ENCODE data around the gene MANEAL.
A peak's percentile ranks its signal among the peaks of the same experiment; 100 is the strongest.

The MANEAL gene

DNA sequence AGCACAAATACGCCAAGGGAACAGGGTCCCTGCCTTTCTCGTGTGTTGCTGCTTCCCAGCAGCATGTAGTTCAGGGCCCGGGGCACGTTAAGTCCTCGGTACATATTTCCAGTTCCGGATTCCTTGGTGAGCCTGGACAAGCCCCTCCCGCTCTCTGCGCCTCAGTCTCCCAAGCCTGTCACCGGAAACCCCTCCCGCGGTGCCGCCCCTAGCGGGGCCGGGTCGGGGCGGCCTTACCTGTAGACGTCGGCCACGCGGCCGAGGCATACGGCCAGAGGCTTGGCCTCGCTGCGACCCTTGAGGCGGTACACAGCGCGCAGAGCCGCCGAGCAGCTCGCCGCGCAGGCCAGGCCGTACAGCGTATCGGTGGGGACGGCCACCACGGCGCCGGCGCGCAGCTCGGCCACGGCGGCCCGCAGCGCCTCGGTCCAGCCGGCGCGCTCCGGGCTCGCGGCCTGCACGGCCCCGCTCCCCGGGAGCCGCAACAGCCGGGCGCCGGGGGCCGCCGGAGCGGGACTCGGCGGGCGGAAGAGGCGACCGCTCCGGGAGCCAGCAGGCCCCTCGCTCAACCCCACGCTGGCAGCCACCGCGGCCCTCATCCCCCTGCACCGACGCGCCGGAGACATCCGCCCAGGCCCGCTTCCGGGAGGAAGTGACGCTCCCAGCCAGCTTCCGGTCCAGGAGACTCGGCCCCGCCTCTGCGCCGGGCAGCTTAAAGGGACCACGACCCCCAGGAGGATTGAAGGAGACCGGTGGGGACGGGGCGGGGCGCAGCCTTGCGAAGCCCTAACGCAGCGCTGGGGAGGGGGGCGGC, 14.1 kb downstream of the MANEAL start, which contains the start of the genes C1orf122 and YRDC:
Gene C1orf122, plus strand, starts transcription at position 236 of the 814 bp plus-strand sequence. CDS start 615 bp downstream, outside the sequence.
Gene YRDC, minus strand, starts transcription at position 654 of the 814 bp plus-strand sequence. Its CDS starts 28 bp downstream, at position 626.
- TF ChIP-seq, protein P1, sequence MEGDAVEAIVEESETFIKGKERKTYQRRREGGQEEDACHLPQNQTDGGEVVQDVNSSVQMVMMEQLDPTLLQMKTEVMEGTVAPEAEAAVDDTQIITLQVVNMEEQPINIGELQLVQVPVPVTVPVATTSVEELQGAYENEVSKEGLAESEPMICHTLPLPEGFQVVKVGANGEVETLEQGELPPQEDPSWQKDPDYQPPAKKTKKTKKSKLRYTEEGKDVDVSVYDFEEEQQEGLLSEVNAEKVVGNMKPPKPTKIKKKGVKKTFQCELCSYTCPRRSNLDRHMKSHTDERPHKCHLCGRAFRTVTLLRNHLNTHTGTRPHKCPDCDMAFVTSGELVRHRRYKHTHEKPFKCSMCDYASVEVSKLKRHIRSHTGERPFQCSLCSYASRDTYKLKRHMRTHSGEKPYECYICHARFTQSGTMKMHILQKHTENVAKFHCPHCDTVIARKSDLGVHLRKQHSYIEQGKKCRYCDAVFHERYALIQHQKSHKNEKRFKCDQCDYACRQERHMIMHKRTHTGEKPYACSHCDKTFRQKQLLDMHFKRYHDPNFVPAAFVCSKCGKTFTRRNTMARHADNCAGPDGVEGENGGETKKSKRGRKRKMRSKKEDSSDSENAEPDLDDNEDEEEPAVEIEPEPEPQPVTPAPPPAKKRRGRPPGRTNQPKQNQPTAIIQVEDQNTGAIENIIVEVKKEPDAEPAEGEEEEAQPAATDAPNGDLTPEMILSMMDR (IDR thresholded peaks at IDR 0.05; ENCODE audit: extremely low read depth, missing control alignments): no peak
- DNase-seq (ENCODE audit: low spot score): peak; percentile 100

DNA sequence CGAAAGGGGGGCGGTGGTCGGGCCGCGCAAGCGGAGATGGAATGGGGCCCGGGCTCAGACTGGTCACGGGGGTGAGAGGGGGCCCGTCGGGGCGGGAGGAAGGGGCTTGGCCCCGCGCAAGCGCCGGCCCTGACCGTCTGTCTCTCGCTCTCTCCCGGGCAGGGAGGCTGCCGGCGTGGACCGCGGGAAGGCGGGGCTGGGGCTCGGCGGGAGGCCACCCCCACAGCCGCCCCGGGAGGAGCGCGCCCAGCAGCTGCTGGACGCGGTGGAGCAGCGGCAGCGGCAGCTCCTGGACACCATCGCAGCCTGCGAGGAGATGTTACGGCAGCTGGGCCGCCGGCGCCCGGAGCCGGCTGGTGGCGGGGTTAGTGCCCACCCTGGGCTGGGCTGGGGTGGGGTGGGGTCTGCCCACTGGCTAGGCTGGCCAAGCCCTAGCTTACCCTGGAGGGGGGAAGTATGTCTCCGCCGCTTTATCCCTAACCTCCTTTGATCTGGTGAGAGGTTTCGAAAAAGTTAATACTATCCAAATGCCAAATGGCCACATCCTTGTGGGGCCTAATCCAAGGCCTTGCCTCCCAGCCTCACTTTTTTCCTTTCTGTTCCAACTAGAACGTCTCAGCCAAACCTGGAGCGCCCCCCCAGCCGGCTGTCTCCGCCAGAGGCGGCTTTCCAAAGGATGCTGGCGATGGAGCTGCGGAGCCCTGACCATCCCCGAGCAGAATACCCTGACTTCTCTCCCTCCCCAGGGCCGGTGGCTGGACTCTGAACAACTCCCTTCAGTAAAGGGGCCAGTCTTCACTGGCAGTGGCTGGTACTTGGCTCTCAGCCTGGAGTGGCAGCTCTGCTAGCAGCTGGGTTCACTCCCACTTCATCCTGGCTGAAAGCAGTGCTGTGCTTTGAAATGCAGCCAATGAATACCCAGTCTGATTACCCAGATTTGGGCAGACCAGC, 15.0 kb downstream of the MANEAL start:
- DNase-seq (ENCODE audit: low spot score): peak; percentile 92
- TF ChIP-seq, protein P1 (IDR thresholded peaks at IDR 0.05; ENCODE audit: extremely low read depth, missing control alignments): no peak

DNA sequence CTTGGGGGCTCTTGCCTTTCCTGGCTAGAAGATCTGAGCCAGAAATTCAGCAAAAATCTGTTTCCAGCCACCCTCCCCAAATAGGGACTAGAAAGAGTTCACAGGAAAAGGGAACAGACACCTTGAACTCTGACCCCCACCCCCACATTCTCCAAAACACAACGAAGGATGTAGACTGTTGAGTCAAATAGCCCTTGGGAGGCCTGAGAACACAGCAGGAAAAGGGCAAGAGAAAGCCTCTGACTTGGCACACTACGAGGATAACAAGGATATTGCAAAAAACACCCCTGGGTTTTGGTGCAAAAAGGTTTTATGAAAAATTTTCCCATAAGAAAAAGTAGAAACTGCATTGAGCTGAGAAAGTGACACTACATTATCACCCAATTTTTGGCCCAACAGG, 16.3 kb downstream of the MANEAL start:
- TF ChIP-seq, protein P1 (IDR thresholded peaks at IDR 0.05; ENCODE audit: extremely low read depth, missing control alignments): no peak

DNA sequence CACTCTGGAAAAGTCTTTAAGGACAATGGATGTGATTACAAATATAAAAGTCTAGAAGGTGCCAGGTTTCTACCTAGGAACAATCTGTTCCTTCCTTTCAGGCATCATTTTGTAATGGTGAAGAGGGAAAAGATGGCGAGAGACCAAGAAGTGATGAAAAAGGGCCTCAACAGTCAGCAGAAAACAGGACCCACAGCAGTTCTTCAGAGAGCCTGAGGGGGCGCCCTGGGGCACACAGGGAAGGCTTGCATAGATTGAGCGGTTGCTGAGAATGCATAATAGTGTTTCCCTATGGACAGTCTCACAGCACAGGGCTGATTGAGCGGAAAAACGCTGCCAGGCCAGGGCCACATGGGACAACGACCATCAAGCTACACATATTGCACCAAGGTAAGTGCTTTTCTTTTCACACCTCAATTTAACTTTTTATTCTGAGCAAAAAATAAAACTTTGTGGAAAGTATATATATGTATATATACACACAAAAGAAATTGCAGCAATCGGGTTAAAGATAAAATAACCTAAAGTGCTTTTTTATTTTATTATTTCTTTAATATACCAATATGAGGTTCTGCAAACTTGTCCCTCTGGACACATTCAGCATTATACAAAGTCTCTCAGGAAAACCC, 17.5 kb downstream of the MANEAL start:
- TF ChIP-seq, protein P1 (IDR thresholded peaks at IDR 0.05; ENCODE audit: extremely low read depth, missing control alignments): peak; percentile 86
- peak; percentile 79 for DNase-seq (ENCODE audit: low spot score)

More for the DNA sequence above, 16.3 kb downstream of the MANEAL start:
- no peak for DNase-seq (ENCODE audit: low spot score)

DNA sequence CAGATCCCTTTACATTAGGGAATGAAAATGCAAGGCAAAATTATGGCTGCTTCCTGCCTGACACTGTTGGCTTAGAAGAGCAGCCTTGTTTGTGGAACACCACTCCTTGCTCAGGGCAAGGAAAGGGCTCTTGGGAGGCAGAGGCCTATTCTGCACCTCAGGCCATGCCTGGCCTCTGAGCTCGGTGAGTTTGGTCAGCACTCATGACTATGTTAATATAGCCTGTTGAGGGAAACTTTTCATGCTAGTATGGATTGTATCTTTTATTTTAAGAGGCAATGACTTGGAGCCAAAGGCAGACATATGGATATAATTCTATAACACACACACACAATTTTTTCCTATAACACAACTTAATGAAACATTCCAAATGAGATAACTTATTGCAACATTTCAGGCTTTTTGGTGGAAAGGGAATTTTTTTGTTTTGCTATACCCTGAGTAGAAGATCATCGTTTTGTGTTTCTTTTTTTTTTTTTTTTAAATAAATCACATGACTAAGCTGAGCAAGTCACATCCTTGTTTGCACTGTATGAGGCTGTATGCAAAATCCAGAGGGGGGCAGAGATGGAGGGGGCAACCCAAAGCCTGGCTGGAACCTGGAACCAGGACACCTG, 20.0 kb downstream of the MANEAL start:
- DNase-seq (ENCODE audit: low spot score): no peak
- TF ChIP-seq, protein P1 (IDR thresholded peaks at IDR 0.05; ENCODE audit: extremely low read depth, missing control alignments): no peak

DNA sequence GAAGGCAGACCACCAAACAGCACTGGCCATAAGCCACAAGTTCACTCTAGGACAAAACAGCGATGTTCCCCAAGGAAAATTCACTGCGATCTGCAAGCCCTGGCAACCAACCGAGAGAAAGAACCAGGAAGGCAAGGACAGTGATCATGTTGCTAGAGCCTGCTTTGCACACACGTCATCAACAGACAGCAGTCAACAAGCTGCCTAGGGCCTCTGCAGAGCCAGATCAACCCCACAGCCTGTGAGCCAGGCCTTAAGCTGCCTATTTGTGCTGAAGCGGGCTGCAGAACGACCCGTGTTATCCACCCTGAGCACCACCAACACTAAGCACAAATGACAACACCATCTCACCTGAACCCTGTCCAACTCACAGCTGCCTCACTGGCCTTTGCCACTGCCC, 20.6 kb downstream of the MANEAL start:
- DNase-seq (ENCODE audit: low spot score): no peak
- TF ChIP-seq, protein P1 (IDR thresholded peaks at IDR 0.05; ENCODE audit: extremely low read depth, missing control alignments): no peak
